ENCODE measurements around the gene KCNH6.

- no peak for TF ChIP-seq CREB1 (IDR thresholded peaks at IDR 0.05; ENCODE audit: low read depth)
- TF ChIP-seq USF1 (IDR thresholded peaks at IDR 0.05) = no peak
- no peak for TF ChIP-seq NFIC (IDR thresholded peaks at IDR 0.05)
- TF ChIP-seq RAD21 (IDR thresholded peaks at IDR 0.05; ENCODE audit: low read depth) = no peak
- no peak for TF ChIP-seq FOXM1 (IDR thresholded peaks at IDR 0.05; ENCODE audit: borderline replicate concordance, low read depth)
- no peak for TF ChIP-seq EP300 (IDR thresholded peaks at IDR 0.05; ENCODE audit: borderline replicate concordance)
- TF ChIP-seq TAF1 (IDR thresholded peaks at IDR 0.05; ENCODE audit: low read depth) = no peak
- TF ChIP-seq REST (IDR thresholded peaks at IDR 0.05; ENCODE audit: low read depth) = no peak
- no peak for TF ChIP-seq MAX (IDR thresholded peaks at IDR 0.05)
- TF ChIP-seq CEBPB (IDR thresholded peaks at IDR 0.05) = no peak
- TF ChIP-seq ZBTB7A (IDR thresholded peaks at IDR 0.05; ENCODE audit: low read depth) = no peak
Observed at GRCh38 chr17:63531022-63531965, 8.1 kb downstream of the KCNH6 start.
